Osteocyte (in vitro differentiated cells): Measurements from ENCODE around the gene TACC3. TPM values are rescaled to one million over a fixed set of nuclear protein-coding genes. Genes with fewer than 3 reads are reported as not detected.
A peak's percentile ranks its signal among the peaks of the same experiment; 100 is the strongest.

Experiments used
- DNase-seq: peaks from one replicate; pipeline ENCODE4 v3.0.0; 2021; ENCODE audit warnings: mixed read lengths; ENCODE audit not compliant: unreplicated experiment; ENCODE audit errors: extremely low spot score
- H3K27ac Mint-ChIP-seq: one replicate; pipeline ENCODE4 v1.8.0; 2021; ENCODE audit warnings: mild to moderate bottlenecking, mixed read lengths; ENCODE audit not compliant: unreplicated experiment
- H3K27me3 Mint-ChIP-seq: one replicate; pipeline ENCODE4 v1.8.0; 2021; ENCODE audit warnings: mixed read lengths; ENCODE audit not compliant: unreplicated experiment
- H3K36me3 Mint-ChIP-seq: one replicate; pipeline ENCODE4 v1.8.0; 2021; ENCODE audit warnings: mixed read lengths; ENCODE audit not compliant: unreplicated experiment
- H3K4me1 Mint-ChIP-seq: one replicate; pipeline ENCODE4 v1.8.0; 2021; ENCODE audit warnings: mixed read lengths; ENCODE audit not compliant: unreplicated experiment
- H3K4me3 Mint-ChIP-seq: one replicate; pipeline ENCODE4 v1.8.0; 2021; ENCODE audit warnings: mild to moderate bottlenecking, moderate library complexity, mixed read lengths; ENCODE audit not compliant: unreplicated experiment
- H3K9me3 Mint-ChIP-seq: one replicate; pipeline ENCODE4 v1.8.0; 2021; ENCODE audit warnings: mixed read lengths; ENCODE audit not compliant: unreplicated experiment
- CTCF ChIP-seq: fragments of 200-600 bp; sonication (generic); IDR thresholded peaks from 2 replicates; pipeline ENCODE4 v1.5.0; 2021; ENCODE audit warnings: antibody characterized with exemption, mild to moderate bottlenecking, moderate library complexity
- total RNA-seq: library from RNA; stranded (reverse); gene quantifications from 2 replicates; pipeline ENCODE4 v1.2.1, GENCODE V29; 2021

The TACC3 gene
- total RNA-seq, 1 donor from 2014 or later = 23.6 TPM

DNA sequence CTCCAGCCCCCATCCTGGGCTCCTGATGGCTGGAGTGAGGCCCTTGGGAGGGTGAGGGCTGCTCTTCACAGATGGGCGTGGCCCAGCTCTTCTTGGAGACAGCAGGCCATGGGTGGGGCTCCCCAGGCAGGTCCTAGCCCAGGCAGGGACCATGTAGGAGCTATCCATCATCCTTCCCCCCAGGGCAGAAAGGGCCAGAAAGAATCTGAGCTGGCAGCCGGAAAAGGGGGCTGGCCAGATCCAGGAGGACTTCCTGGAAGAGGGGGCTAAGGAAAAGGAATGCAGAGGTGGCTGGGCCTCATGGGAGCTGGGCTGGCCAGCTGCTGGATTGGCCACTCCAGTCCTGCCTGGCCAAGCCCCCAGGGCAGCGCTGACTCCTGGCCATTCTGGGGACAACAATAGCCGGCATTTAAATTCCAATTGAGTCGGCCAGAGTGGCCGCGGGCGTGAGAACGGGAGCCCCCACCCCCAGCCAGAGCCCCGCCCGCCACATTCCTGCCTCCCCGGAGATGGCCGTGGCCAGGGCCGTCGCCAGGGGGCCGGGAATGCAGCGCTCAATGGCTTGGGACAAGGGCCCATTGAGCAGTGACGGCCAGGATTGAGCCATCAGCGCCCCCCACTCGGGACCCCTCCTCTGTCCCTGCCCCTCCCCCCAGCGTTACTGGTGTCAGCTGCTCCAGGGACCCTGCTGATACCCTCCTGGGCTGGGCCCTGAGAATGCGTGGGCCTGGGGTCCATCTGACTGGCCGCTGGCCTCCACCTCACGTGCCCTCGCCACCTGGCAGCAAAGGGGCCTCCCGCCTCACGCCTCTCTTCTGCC lies 56.7 kb downstream of the TACC3 start:
- Mint-ChIP-seq H3K4me1 (peaks cover 33% of the 10 kb centered on the region), H3K36me3 (no peaks in the 10 kb centered on the region), H3K4me3 (no peak overlapping the region), H3K9me3 (no peaks in the 10 kb centered on the region), H3K27me3 (no peaks in the 10 kb centered on the region), H3K27ac (peak overlapping the region; percentile 41)
- no peak for DNase-seq
- TF ChIP-seq CTCF = no peak

- Mint-ChIP-seq H3K36me3 (no peaks in the 10 kb centered on the region), H3K9me3 (no peaks in the 10 kb centered on the region), H3K27ac (no peak overlapping the region), H3K4me1 (peaks cover 33% of the 10 kb centered on the region), H3K4me3 (no peak overlapping the region), H3K27me3 (no peaks in the 10 kb centered on the region)
- no peak for DNase-seq
- TF ChIP-seq CTCF = no peak
These were observed 57.5 kb downstream of the TACC3 start for GRCh38 chr4:1778642-1779392.

DNA sequence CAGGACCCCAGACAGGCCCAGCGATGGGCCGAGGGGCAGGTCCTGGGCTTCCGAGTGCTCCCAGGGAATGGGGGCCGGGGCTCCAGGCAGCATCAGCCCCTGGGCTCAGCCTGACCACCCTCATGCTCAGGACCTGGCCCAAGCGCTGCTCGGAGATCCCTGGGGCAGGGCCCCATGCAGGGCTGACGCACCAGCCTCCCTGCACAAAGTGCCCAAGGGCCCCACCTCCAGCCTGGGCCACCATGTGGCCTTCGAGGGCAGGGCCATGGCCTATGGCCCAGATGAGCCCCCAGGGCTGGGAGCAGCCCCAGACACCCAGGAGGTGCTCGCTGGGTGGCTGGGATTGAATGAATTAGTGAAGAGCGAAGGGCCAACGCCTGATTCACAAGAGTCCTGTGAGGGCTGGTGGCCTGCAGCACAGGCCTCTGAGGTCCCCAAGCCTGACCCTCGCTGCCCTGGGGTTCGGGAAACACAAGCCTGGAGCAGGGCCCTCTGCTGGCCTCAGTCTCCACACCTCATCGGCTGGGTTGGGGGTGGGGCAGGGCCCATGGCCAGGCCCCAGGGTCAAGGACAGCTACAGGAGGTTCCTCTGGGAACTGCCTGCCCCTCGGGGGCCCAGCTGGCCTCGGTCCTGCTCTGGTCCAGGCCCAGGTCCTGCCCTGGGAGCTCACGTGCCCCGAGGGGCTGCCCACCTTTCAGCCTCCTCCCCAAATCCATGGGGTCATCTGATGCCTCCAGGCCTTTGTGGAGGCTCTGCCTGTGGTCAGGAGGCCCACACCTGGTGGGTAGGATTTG lies 58.5 kb downstream of the TACC3 start:
- Mint-ChIP-seq H3K27ac (no peak overlapping the region), H3K27me3 (no peaks in the 10 kb centered on the region), H3K9me3 (no peaks in the 10 kb centered on the region), H3K36me3 (no peaks in the 10 kb centered on the region), H3K4me3 (no peak overlapping the region), H3K4me1 (peaks cover 29% of the 10 kb centered on the region)
- TF ChIP-seq CTCF = no peak
- DNase-seq = no peak

- H3K27ac Mint-ChIP-seq = no peak overlapping the region
- peaks cover 27% of the 10 kb centered on the region for H3K4me1 Mint-ChIP-seq
- no peak overlapping the region for H3K4me3 Mint-ChIP-seq
- H3K27me3 Mint-ChIP-seq = no peaks in the 10 kb centered on the region
- no peak for TF ChIP-seq CTCF
- no peaks in the 10 kb centered on the region for H3K36me3 Mint-ChIP-seq
- H3K9me3 Mint-ChIP-seq = no peaks in the 10 kb centered on the region
- DNase-seq = no peak
These were observed 59.1 kb downstream of the TACC3 start for GRCh38 chr4:1780435-1780834.
